ENCODE data around the gene HOXC10.
A peak's percentile ranks its signal among the peaks of the same experiment; 100 is the strongest.

Gene HOXC10

GRCh38 chr12:54003625-54004024 lies 18.7 kb downstream of the HOXC10 start:
- DNase-seq (ENCODE audit: low spot score): no peak
- in situ Hi-C loops (cut with MboI; ENCODE audit: low sequenced_read_pairs, unreplicated experiment): no loop called here
- TF ChIP-seq CTCF (IDR thresholded peaks at IDR 0.05; ENCODE audit: borderline replicate concordance, control extremely low read depth, extremely low read depth, insufficient read depth, missing control alignments): no peak

- in situ Hi-C loops (cut with MboI; ENCODE audit: low sequenced_read_pairs, unreplicated experiment): no loop called here
- peak; percentile 23 for TF ChIP-seq CTCF (IDR thresholded peaks at IDR 0.05; ENCODE audit: borderline replicate concordance, control extremely low read depth, extremely low read depth, insufficient read depth, missing control alignments)
- no peak for DNase-seq (ENCODE audit: low spot score)
Measured at GRCh38 chr12:54004063-54004840, 19.3 kb downstream of the HOXC10 start.

- in situ Hi-C loops (cut with MboI; ENCODE audit: low sequenced_read_pairs, unreplicated experiment): no loop called here
- no peak for DNase-seq (ENCODE audit: low spot score)
- TF ChIP-seq CTCF (IDR thresholded peaks at IDR 0.05; ENCODE audit: borderline replicate concordance, control extremely low read depth, extremely low read depth, insufficient read depth, missing control alignments): no peak
Measured at GRCh38 chr12:54004841-54005530, 20.0 kb downstream of the HOXC10 start.

GRCh38 chr12:54005531-54005852 lies 20.5 kb downstream of the HOXC10 start:
- no peak for DNase-seq (ENCODE audit: low spot score)
- in situ Hi-C loops (cut with MboI; ENCODE audit: low sequenced_read_pairs, unreplicated experiment): no loop called here
- no peak for TF ChIP-seq CTCF (IDR thresholded peaks at IDR 0.05; ENCODE audit: borderline replicate concordance, control extremely low read depth, extremely low read depth, insufficient read depth, missing control alignments)

- peak; percentile 93 for TF ChIP-seq CTCF (IDR thresholded peaks at IDR 0.05; ENCODE audit: borderline replicate concordance, control extremely low read depth, extremely low read depth, insufficient read depth, missing control alignments)
- peak; percentile 88 for DNase-seq (ENCODE audit: low spot score)
- in situ Hi-C loops (cut with MboI; ENCODE audit: low sequenced_read_pairs, unreplicated experiment): no loop called here
Measured at GRCh38 chr12:54005853-54006558, 21.1 kb downstream of the HOXC10 start.

GRCh38 chr12:54006559-54007220 lies 21.7 kb downstream of the HOXC10 start:
- TF ChIP-seq CTCF (IDR thresholded peaks at IDR 0.05; ENCODE audit: borderline replicate concordance, control extremely low read depth, extremely low read depth, insufficient read depth, missing control alignments): no peak
- DNase-seq (ENCODE audit: low spot score): no peak
- in situ Hi-C loops (cut with MboI; ENCODE audit: low sequenced_read_pairs, unreplicated experiment): no loop called here

All from GM13976 (cell line).